Cortex of kidney (tissue), 1 donor: ENCODE measurements around the gene GPC4.
A peak's percentile ranks its signal among the peaks of the same experiment; 100 is the strongest.

Experiments
- DNase-seq: peaks from one replicate; lab custom pipeline; 2025; lab: John Stamatoyannopoulos, UW

Gene GPC4

DNA sequence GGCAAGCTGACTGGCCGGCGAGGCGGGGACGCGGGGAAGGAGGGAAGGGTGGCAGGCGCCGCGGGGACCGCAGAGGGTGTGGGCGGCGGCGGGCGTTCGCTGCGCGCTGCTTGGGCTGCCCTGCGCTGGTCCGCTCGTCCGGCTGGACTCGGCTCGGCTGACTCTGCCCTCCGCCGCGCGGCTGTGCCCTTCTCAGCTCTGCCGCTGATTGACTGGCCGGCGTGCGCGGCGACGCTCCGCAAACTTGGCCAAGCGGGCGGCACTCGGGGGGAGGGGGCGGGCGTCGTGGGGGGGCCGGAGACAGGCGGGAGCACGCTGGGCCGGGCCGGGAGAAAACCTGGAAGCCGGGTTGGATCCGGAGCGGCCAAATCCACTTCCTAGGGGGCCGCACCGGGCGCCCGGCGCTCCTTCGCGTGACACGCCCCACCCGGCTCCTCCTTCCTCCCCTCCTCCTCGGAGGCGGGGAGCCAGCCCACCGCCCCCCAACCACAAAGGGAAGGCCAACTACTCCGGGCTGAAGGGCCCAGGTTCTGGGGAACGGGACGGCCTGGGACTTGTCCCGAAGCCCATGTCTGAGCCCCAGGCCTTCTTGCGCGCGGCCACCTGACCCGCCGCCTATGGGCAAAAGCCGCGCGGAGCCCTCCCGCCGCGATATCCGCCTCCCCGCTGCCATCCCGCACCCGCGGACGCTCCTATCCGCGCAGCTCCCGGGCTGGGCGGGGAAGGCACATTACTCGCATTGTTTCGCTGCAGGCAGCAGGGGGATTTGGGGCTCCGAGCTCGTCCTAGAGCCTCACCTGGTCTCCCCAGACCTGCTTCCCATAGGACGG lies at the start of gene GPC4:
GPC4 (minus strand) TSS at position 214 of the 830 bp plus-strand sequence. CDS start 524 bp downstream, outside the sequence.
- DNase-seq: peak; percentile 4

- DNase-seq: no peak
These were observed 45.9 kb upstream of the GPC4 start for GRCh38 chrX:133461231-133461630.

GRCh38 chrX:133454924-133455323 lies 39.6 kb upstream of the GPC4 start:
- no peak for DNase-seq

GRCh38 chrX:133454491-133454914 lies 39.2 kb upstream of the GPC4 start:
- DNase-seq: no peak

DNA sequence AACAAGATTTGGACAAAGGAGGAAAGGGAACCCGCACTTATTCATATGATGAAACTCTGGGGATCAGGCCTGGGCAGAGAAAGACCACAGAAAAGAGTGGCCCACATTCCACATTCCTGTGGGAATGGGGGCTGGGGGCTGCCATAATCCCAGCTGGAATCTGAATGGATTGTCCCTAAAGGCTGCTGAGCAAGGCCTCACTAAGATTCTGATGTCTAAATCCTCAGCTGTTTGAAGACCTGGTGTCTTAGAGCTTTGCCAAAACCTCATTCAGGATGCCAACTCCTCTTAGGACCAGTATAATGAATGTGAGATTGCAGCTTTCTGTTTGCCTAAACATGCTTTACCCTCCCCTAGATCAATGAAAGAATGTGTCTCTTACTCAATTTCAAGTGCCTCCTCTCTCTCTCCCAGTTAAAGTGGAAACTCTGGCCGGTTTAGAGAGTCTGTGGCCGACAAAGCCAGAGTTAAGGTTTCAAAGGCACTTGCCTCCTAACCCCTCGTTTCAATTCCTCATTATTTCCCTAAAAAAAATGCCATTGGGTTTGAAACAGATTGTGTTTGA lies 33.3 kb upstream of the GPC4 start:
- no peak for DNase-seq

GRCh38 chrX:133444952-133445831 lies 29.9 kb upstream of the GPC4 start:
- DNase-seq: no peak

- DNase-seq: no peak
These were observed 28.9 kb upstream of the GPC4 start for GRCh38 chrX:133444196-133444595.

DNA sequence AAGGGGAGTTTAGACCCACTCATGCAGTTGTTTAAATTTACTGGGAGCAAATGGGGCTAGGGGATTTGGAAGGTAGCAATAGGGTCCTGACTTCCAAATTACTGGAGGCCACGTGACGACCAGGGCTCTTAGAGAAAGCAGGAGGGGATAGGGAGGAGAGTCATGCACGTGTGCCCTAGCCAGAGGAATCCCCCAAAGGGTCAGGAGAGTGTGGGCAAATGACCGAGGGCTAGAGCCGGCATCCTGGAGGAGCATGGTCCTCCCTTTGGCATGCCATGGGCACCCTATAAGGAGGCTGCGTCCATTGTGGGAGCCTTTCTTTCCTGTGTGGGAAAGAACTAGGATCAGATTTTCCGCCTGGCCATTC lies 25.5 kb upstream of the GPC4 start:
- no peak for DNase-seq

DNA sequence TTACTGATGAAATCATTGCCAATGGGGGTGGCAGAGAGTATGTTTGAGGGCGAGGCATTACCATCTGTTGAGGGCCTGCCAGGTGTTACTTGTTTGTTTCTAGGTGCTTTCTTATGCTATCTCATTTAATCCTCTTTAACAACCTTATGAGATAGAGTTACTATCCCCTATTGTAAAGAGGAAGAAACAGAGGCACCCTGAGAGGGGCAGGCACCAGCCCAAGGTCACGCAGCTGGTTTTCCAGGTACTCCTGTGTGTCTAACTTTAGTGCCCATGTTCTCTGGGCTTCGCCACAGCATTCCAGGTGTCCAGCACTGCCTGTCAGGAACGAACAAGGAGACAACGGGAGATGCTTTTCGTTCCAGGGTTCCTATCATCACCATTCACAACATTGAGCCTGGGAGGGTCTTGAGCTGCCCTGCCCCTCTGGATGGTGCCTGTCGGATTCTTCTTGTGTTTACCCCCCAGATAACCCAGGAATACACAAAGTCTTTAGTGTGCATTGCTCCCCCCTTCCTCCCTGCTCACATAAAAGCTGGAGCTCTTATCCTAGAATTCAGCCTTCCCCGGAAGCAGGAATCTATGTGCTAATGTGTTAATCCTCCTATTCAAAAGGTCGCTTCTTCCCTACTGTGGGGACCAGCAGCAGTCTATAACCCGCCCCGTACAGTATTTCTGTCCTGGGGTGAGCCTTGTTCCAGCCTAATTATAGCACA lies 24.9 kb upstream of the GPC4 start:
- DNase-seq: no peak

DNA sequence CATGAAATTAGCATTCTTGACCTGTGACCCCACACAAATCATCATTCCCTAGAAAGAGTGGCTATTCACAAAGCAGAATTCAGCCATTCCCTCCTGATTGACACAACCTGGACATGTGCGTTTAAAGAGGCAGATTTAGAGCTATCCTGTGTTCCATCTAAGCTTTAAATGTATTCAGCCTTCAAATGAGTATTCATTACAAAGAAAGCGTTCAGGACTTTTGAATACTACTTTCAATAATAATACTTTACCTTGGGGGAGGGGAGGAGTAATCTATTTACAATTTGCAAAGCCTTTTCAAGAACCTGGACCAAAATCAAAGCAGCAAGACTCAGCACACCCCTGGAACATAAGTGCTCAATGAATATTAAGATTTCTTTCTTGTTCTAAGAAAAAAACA lies 22.5 kb upstream of the GPC4 start:
- DNase-seq: no peak

- no peak for DNase-seq
These were observed 22.1 kb upstream of the GPC4 start for GRCh38 chrX:133437356-133437755.

DNA sequence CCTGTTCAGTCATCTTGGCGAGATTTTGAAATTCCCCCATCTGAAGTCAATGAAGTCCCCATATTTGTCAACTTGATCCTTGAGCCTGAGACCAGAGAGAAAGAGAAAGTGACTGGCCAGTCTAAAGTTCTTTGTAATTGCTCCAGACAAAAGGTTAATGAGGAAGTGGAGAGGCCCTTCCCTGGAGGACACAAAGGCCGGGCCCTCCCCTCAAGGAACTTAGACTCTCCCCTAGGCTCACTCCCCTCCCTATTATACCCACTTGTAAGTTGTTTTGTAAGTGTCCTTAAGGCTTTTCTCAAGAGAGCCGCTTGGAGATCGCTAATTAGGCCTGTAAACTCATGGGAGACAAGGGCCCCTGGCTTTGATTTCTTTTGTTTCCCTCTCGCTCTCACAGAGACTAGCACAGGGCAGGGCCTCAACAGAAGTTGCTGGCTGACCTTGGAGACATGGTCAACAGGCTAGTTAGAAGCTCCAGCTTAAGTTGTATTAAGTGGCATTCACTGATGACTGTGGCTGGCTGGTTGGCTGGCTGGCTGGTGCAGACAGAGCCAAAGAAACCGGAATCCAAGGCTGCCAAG lies 20.3 kb upstream of the GPC4 start:
- no peak for DNase-seq

DNA sequence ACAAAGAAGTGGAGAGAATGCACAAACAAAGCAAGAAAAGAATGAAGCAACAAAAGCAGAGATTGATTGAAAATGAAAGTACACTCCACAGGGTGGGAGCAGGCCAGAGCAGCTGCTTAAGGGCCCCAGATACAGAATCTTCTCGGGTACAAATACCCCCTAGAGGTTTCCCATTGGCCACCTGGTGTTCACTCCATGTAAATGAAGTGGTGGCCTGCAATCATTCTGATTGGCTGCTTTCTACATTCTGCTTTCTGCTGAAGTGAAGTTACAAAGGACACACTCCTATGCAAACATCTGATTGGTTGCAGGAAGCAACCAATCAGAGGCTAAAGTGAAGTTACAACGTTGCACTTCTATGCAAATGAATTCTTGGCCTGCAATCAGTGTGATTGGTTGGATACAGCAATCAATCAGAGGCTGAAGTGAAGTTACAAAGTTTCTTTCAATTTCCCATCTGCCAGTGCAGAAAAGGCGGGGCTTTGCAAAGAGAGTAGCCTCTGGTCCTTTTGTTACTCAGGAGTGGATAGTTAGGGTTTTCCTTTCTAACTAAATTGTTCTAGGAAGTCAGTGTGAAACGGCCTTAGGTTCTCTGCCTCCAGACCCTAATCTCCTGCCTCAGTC lies 19.0 kb upstream of the GPC4 start:
- DNase-seq: no peak

GRCh38 chrX:133419911-133420310 lies 4.6 kb upstream of the GPC4 start:
- DNase-seq: no peak

DNA sequence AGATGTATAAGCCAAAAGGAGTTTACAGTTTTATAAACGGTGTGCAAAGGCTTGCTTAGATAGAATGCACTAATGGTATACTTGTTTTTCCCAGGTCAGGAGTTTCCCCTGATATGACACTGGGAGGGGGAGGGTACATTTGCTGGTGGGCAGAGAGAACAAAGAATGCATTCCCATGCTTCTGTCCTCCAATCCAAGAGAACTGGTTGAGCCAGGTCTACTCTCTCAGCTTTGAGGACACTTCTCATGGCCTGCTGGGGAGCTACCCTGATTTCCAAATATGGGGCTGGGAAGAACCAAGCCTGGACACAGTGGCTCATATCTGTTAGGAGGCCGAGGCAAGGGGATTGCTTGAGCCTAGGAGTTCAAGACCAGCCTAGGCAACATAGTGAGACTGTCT lies 3.3 kb upstream of the GPC4 start:
- DNase-seq: no peak

DNA sequence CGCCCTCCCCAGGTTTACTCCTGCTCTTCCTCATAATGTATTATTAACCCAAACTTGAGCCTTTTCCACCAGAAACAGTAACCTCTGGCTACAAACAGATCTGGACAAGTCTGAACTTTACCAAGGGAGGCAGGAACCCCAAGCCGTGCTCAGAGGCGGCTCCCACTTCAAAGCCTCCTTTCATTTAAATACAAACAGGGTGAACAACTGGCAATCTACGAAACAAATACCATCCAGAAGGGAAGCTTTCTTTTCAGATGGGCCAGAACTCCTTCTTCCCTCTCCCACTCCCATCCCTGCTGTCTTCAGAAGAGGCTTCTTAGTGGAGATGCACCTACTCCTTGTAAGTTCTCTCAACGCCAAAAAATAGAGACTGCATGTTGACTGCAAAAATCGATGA lies 2.1 kb upstream of the GPC4 start:
- DNase-seq: no peak

GRCh38 chrX:133414406-133415275 lies 648 bp downstream of the GPC4 start:
- DNase-seq: no peak

- no peak for DNase-seq
These were observed 1.9 kb downstream of the GPC4 start for GRCh38 chrX:133413218-133413925.

DNA sequence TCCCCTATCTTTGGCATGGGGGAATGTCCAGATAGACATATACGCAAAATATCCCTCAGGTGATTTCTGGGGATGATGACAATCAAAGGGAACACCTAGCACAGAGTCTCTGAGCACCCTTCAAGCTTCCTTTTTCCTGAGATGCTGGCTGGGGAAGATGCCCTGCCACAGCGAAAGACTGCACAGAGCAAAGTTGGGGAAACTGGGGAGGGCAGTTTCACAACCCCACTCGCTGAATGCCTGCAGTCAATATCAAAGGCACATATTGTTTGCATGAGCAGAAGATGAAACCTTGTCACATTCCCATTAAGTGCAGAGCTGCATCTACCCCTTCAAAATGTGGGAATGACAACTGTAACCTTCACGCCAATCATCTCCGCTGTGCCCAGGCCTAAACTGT lies 2.6 kb downstream of the GPC4 start:
- DNase-seq: no peak

DNA sequence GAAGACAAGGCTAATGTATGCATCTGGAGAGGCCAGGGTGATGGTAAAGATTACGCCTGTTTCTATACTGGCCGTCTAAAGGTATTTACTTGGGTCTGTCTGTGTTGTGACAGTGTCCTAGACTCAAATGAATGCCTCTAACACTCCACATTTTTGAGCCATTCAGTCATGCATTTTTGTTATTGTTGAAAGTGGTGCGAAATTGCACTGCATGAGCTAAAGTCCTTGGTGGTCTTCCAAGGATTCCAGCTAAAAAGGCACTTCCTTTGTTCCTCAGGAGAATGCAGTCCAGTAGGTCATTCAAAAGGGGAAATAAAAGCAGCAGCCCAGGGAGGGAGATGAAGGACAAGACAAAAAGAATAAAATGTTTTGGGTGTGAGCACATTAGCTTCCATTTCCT lies 3.0 kb downstream of the GPC4 start:
- DNase-seq: no peak
